Measurements from ENCODE around the gene GRAMD1C.

GRAMD1C gene

DNA sequence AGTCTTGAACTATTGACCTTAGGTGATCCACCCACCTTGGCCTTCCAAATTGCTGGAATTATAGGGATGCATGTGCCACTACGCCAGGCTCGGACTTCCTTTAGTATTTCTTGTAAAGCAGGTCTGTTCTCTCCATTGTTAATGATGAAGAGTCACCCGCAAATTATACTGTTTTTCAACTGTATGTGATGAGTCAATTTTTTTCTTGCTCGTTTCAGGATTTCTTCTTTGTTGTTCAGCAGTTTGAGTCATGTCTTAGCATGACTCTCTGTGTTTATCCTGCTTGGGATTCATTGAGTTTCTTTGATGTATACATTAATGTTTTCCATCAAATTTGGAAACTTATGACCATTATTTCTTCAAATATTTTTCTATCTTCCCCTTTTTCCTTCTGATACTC, 28.9 kb downstream of the GRAMD1C start:
- no peak for DNase-seq

DNA sequence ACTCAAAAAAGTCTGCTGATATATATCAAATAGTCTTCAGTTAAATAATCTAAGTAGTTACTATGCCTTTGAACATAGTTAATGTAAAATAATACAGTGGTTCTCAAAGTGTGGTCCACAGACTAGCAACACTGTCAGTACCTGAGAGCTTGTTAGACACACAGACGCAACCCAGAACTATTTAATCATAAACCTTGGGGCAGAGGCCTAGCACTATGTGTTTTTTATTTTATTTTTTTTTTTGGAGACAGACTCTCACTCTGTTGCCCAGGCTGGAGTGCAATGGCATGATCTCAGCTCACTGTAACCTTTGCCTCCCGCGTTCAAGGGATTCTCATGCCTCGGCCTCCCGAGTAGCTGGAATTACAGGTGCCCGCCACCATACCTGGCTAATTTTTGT, 34.7 kb downstream of the GRAMD1C start:
- no peak for DNase-seq

DNA sequence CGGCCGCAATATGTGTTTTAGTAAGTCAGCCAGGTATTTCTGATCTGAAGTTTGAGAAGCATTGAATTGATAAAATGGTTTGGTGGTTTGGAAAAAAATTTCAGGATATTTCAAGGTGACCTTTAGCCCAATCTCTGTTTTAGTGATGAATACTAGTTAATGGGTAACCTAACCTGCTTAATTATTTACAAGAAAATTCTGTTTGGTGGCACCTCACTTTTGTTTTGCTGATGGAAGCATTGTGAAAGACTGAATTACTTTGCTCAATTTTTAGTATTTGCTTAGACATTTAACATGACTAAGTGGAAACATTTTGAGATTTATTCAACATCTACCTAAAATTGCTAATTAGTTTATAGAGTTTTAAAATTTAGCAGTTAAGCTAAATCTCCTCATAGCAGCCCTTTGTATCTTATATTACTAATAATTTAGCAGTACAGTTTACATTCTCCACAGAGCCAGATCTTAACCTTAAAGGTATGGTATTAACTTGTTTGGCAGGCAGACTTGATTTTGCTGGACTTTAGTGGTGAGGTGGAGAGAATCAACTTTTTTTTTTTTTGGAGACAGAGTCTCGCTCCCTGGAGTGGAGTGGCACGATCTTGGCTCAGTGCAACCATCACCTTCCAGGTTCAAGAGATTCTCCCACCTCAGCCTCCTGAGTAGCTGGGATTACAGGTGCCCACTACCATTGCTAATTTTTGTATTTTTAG, 35.4 kb downstream of the GRAMD1C start:
- no peak for DNase-seq

DNA sequence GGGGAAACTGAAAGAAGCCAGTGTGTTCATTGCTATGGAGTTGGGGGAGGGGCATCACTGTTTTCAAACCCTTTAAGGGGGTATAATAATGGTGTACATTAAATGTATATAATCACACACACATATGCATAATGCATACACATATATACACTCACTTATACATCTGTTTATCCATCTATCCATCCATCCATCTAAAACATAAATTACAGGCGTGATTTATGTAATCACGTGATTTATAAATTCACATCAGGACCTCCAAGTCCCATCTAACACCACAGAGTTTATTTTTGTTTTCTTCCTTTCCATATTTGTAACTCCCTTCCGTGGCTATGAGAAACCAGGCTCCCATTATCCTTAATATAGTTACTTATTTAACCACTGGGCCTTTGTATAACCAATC, 39.8 kb downstream of the GRAMD1C start:
- no peak for DNase-seq

DNA sequence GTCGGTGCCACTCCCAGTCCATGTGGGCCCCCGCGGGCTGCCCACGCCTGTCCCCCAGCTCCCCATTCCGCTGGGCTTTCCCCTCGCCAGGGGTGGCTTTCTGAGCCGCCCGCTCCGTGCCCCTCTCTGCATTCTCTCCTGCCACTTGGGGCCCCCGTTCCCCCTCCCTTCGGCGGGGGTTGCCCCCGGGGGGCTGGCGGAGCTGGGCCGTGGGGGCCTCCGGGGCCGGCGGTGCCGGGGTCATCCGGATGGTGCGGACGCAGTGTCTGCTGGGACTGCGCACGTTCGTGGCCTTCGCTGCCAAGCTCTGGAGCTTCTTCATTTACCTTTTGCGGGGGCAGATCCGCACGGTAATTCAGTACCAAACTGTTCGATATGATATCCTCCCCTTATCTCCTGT, 46.5 kb downstream of the GRAMD1C start:
- DNase-seq: no peak

DNA sequence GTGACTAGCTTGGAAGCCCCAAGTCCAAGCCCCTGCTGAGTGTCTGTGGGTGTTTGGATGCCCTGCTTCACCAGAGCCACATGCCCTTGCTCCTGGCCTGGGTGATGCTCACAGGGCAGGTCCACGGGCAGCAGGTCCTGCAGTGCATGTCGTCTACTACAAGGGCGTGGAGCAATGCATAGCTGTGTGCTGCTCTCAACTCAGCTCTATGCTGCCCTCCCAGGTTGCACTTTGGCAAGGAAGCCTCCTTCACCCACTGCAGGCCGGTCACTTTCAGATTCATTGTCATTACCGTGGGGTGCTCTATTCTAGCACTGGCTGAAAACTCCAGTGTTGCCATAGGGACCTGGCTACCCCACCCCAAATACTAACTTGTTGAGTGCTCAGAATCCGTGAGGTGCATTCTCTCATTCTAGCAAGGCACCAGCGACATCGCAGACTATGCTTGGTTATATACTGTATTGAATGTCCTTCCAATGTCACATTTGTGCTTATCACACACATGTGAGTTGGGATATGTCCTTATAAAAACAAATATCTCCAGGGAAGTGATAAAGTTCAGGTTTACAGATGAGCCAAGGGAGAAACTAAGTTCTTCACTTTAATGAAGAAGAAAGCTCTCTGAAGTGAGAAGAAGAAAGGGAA, 51.8 kb downstream of the GRAMD1C start:
- DNase-seq: no peak

DNA sequence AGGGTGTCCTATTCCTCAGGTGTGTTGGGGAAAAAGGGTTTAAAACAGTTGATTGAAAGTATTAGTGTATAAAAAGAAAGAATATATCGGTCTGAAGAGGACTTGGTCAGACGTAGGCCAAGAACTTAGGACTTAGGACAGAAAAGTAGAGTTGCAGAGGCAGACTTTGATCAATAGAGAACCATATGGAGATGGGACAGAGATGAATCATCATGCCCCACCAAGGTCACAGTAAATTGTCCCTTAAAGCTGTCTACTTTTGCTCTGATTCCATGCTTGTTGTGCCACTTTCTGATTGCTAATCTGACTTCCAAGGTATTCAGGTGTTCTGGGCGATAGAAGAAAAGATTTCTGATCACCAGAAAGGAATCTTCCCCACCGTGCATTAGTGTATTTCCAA, 56.3 kb downstream of the GRAMD1C start:
- DNase-seq: no peak

DNA sequence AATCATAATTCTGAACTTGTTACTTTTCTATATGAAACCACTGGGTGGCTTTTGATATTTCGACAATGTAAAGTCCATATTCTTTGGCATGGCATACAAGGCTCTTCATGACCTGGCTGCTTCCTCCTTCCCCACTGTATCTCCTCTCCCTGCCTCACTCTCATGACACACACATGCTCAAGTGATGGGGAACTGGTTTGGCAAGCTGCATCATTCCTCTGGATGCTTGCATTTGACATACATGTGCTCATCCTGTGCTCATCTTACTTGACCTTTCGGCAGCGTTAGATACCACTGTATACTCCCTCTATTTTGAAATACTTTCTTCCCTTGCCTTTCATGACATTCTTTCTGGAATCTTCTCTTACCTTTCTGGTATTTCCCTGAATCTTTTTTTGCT, 57.4 kb downstream of the GRAMD1C start:
- no peak for DNase-seq

DNA sequence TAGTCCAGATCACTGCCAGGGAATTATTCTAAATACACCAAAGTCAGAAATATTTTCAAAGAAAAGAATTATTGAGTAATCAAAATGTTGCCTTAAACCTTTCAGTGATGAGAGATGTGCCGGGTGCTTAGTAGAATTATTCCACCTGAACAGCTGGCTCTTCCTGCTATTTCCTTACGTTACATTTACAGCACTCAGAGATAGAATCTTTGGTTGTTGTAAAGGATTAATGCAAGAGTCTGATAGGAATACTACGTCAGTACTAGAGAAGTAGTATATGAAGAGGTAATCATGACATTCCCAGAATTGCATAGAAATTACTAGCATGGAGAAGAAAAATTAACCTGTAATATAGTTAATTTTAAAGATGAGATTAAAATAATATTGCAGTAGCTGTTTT, 58.3 kb downstream of the GRAMD1C start:
- no peak for DNase-seq

DNA sequence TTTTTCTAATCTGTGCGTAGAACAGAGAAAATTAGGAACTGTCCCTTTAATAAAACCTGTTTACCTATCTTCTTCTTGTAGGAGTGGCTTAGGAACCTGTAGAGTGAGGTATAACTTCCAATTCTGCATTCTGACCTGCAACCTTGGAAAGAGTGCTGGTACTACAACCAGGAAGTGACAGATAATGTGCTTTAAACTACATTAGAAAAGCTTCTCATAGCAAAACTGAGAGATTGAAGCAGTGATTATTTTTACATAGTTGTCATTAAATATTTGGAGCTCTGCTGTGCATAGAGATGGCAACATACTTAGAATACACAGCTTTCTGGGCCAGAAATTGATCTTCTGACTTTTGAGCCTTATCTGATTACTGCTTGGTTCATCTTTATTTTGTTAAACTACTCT, 58.8 kb downstream of the GRAMD1C start:
- peak; percentile 15 for DNase-seq

DNA sequence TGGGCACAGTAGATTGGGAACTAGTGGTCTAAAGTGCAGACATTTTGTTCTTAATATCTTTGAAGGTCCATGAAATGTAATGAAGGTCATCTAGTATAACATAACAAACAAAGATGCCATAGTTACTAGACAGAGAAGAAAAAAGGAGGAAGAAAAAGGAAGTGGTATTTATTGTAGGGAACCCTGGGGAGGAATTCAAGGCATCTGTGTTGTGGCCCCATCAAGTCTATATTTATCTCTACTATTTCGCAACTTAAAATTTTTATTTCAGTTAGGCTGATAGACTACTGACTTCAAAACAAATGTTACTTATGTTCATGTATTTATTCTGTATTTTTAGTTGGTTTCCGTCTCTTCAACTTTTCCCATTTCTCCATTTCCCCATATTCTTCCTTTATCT, 60.3 kb downstream of the GRAMD1C start:
- no peak for DNase-seq

DNA sequence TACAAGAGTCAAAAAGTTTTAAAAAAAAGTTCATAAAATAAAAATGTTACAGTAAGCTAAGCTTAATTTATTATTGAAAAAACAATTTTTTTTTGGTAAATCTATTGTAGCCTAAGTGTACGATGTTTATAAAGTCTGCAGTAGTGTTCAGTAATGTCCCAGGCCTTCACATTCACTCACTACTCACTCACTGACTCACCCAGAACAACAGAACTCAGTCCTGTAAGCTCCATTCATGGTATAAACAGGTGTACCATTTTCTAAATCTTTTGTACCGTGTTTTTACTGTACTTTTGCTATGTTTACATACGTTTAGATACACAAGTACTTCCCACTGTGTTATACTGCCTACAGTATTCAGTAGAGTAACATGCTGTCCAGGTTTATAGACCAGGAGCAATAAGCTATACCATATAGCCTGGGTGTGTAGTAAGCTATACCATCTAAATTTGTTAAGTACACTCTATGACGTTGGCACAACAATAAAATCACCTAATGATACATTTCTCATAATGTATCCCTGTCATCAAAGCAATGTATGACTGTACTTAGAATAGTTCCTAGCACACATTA, 68.1 kb downstream of the GRAMD1C start:
- DNase-seq: no peak

DNA sequence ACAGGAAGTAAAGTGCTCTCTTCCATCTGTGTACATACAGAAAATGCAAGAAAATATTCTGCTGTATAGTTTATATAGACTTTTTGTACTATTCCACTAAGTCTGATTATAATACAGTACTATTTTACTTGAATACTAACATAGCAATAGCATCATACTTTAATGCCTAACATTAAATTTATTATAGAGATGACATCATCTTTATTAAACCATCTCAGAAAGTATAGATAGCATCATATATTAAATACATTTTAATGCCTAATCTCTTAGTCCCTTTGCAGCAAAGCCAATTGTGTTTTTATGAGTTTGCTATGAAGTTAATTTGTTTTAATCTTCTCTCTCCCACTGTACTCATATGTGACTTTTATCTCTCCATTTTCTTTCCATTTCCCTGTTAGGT, 69.5 kb downstream of the GRAMD1C start:
- no peak for DNase-seq

DNA sequence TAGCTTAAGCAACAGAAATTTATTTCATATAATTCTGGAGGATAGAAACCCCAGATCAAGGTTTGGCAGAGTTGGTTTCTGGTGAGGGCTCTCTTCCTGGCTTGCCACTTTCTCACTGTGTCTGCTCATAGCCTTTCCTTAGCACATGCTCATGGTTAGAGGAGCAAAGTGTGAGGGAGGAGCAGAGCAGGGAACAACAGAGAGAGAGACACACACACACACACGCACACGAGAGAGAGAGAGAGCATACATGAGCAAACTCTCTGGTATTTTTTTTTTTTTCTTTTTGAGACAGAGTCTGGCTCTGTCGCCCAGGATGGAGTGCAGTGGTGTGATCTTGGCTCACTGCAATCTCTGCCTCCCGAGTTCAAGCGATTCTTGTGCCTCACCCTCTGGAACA, 72.4 kb downstream of the GRAMD1C start:
- DNase-seq: no peak

DNA sequence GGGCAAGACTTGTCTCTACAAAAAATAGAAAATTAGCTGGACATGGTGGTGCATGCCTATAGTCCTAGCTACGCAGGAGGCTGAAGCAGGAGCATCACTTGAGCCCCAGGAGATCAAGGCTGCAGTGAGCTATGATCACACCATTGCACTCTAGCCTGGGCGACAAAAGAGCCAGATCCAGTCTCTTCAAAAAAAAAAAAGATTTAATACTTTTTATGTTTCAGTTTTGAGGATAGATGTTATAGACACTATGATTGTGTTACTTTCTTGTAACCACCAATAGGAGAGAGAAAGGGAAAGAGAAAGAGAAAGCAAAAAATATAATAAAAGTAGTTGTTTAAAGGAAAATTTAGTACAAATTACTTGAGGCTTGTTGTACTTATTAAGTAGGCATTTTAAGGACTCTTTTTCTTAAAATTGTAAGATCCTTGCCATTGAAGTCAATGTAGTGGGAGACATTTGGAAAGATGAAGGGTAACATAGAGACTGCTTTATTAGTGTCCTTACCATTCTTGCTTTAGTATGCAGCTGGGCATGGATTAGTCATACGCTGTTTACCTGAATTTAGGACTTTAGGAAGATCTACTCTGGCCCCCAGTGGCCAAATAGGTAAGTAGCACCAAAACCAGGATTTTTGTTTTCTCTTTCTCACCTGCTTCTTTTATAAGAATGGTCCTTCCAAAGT, 74.1 kb downstream of the GRAMD1C start:
- DNase-seq: peak; percentile 64

DNA sequence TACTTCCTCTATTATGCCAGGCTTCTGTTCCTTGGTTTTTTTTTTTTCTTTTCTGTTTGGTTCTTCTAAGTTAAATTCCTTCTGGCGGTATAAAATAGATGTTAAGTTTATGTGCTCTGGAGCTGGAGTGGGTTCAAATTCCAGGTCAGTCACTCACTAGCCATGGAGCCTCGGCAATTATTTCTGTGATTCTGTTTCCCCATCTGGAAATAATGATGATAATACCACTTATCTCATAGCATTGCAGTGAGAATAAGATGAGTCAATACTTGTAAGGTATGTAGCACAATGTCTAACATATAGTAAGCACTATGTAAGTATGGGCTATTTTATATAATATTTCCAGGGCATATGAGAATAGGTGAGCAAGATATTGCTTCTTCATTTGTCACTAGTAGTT, 76.1 kb downstream of the GRAMD1C start:
- no peak for DNase-seq

DNA sequence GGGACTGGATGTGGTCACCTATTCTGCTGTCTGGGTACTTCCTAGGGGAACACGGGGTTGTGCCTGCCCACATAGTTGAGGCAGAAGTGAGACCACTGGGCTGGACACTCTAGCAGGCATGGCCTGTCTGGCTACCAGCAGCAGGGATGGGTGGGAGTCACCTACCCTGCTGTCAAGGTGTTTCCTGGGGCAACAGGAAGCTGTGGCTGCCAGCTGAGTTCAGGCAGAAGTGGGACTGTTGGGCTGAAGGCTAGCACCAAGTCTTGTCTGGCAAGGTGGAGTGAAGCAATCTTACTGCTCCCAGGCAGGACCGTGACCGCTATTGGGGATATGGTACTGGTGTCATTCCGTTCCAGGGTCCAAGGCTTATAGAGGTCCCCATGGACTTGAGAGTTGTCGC, 89.0 kb downstream of the GRAMD1C start:
- DNase-seq: no peak

DNA sequence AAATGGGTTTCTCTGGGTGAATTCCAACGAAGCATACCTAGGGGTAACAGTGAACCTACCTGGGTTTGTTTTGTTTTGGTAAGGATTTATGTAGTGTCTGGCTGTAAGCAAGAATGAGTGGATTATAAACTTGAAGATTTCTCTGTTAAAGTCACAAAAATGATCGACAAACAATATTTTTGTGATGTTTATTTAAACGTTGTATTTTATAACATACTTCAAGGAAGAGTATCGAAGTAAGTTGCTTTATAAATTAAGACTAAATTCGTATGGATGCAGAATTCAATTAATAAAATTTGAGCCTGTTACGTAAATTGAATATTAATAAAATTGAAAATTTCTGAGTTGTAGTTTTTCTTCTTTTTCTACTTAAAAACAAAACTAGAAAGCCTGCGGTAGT, 108.2 kb downstream of the GRAMD1C start:
- no peak for DNase-seq

DNA sequence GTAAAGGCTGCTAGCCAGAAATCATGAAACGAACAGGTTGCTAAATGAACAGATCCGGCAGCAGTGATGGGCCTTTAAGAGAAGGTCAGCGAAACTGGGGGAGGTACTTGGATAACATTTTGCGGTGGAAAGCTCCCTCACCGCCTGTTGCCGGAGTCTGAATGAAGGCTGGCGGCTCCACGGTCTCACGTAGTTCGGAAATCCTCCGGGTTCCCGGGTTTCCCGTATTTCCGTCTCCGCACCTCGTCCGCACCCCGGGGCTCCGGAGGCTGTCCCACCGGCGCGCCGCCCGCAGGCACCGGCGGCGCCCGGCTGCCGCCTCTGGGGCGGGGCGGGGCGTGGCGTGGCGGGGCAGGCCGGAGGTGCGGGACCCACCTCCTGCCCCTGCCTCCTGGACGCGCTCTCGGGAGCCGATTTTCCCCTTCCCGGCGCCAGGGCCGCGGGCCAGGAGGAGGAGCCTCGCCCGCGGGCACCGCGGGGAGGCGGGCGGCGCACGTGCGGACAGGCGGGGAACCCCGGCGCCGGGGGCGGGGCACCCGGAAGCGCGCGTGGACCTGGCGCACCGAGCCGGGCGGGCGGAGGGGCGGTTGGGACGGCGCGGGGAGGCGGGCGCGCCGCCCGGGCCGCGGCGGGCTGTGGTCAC, 108.9 kb downstream of the GRAMD1C start, which contains the start of gene ZDHHC23:
ZDHHC23 (plus strand) TSS at position 642 of the 643 bp plus-strand sequence. CDS start 790 bp downstream, outside the sequence.
- peak; percentile 55 for DNase-seq

DNA sequence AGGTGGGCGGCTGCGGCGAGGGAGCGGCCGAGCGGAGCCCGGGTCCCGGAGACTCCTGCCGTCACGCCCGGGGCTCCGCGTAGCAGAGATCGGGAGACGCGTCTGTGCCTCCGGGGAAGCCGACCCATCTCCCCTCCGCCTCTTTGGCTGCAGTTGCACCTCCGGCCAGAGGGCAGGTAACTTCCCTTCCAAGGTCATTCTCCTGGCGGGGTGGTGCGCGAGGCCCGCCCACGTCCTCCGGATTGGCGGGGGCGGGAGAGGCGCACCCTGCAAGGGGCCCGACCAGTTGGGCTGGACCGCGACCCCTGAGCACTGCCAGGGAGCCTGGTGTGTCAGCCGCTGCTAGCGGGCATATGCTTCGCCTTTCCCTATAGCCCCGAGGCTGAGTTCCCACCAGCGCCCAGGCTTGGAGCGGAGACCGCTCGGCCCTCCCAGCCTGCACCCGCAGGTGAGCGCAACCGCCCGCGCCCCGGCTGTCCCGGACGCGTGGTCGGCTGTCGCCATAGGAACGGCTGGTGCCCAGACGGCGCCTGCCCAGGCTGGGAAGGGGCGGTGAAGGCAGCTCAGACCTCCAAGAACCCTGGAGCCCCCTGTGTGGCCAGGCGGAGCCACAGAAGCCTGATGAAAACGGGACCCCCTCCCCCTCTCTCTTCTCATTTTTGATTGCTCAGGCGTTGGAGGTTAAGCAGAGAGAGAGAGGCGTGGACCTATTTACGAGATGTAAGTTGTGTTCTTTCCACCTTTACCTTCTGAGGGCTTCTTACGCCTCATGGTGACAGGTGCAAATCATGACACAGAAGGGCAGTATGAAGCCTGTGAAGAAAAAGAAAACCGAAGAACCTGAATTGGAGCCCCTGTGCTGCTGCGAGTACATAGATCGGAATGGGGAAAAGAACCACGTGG, 109.7 kb downstream of the GRAMD1C start:
- DNase-seq: peak; percentile 30

DNA sequence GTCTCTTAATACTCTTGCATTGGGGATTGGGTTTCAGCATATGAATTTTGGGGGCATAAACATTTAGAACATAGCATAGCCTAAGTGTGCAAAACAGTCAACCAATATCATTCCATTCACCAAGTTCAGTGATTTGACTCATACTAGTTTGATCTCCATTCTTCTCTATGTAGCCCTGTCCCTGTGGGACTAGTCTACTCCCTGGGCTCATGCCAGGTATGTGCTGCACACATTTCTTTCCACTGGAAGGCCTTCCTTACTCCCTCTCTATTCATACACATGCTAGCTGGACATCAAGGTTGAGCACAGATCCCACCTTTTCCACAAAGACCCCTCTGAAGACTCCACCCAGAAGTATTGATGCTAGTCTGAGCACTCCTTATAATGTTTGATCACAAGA, 114.3 kb downstream of the GRAMD1C start:
- no peak for DNase-seq

DNA sequence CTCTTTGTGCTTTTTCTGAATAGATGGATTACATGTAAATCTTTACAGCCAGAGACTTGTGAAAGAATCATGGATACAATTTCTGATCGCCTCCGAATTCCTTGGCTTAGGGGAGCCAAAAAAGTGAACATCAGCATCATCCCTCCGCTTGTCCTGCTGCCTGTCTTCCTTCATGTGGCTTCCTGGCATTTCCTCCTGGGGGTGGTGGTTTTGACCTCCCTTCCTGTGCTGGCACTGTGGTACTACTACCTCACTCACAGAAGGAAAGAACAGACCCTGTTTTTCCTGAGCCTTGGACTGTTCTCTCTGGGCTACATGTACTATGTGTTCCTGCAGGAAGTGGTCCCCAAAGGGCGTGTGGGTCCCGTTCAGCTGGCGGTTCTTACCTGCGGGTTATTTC, 115.1 kb downstream of the GRAMD1C start:
- no peak for DNase-seq
